AG09309 (cell line): ENCODE results near the gene FN3K.

Experiments used
- DNase-seq: peaks from one replicate; pipeline ENCODE4 v3.0.0-alpha.2; 2010; ENCODE audit warnings: low read depth
- H3K4me3 ChIP-seq: 2 replicates; pipeline ENCODE4 v1.5.1; 2011; ENCODE audit warnings: mild to moderate bottlenecking, low read depth, low read length, moderate library complexity; ENCODE audit not compliant: control insufficient read depth
- TF ChIP-seq, protein P1 (sequence below): IDR thresholded peaks from 2 replicates; pipeline ENCODE4 v1.5.1; 2011; ENCODE audit warnings: mild to moderate bottlenecking, low read depth, low read length, inconsistent platforms; ENCODE audit not compliant: insufficient read depth, control insufficient read depth; ENCODE audit errors: missing control alignments

FN3K gene

DNA sequence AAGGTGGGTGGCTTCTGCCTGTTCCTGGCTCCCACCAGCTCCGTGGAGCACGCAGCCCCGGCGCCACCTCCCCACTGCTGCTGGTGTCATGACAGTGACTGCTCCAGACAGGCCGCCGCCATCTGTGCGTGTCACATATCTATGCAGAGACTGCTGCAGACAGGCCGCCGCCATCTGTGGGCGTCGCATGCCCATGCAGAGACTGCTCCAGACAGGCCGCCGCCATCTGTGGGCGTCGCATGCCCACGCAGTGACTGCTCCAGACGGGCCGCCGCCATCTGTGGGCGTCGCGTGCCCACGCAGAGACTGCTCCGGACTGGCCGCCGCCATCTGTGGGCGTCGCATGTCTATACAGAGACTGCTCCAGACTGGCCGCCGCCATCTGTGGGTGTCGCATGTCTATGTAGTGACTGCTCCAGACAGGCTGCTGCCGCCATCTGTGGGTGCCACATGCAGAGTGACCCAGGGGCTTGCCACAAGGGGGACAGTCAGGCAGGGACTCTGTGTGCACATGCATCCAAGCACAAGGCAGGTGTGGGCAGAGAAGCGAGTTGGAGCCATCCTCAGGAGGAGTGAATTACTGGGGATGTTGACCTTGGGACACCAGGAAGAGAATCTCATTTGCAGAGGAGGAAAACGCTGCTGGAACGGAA, 22.2 kb upstream of the FN3K start:
- no peak for DNase-seq
- no peak overlapping the region for H3K4me3 ChIP-seq
- TF ChIP-seq, protein P1, sequence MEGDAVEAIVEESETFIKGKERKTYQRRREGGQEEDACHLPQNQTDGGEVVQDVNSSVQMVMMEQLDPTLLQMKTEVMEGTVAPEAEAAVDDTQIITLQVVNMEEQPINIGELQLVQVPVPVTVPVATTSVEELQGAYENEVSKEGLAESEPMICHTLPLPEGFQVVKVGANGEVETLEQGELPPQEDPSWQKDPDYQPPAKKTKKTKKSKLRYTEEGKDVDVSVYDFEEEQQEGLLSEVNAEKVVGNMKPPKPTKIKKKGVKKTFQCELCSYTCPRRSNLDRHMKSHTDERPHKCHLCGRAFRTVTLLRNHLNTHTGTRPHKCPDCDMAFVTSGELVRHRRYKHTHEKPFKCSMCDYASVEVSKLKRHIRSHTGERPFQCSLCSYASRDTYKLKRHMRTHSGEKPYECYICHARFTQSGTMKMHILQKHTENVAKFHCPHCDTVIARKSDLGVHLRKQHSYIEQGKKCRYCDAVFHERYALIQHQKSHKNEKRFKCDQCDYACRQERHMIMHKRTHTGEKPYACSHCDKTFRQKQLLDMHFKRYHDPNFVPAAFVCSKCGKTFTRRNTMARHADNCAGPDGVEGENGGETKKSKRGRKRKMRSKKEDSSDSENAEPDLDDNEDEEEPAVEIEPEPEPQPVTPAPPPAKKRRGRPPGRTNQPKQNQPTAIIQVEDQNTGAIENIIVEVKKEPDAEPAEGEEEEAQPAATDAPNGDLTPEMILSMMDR: no peak

DNA sequence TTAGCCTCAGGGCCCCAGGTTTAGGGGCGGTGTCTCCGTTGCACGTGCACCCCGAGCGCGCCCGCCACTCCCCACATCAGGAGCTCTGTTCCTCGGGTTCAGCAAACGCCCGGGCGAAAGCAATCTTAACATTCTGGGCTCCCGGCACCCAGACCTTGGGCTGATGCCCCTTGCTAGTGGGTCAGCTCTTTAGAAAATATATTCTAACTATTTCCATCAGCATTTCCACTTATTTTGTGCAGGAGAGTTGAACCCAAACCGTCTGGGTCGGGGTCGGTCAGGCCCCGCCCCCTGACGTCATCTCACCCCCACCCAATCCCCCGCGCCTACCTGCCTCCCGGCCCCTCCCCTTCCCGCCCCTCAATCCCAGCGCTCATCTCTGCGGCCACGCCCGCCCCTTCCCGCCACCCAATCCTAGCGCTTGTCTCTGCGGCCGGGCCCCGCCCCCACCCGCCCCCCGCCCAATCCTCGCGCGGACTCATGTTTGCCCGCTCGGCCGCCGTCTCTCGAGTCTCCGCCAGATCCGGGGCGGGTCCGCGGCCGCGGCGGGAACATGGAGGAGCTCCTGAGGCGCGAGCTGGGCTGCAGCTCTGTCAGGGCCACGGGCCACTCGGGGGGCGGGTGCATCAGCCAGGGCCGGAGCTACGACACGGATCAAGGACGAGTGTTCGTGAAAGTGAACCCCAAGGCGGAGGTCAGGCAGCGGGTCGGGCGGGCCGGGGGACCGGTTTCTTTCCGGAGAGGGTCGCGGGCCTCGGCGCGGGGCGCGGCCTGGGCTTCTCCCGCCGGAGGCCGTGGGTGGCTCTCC, 19.0 kb upstream of the FN3K start, which contains the start of gene FN3KRP:
Gene FN3KRP, plus strand, starts transcription at position 504 of the 808 bp plus-strand sequence. Its CDS starts 50 bp downstream, at position 554.
- TF ChIP-seq, protein P1: no peak
- peak within 1 kb of the TSS; percentile 55 for H3K4me3 ChIP-seq
- peak; percentile 38 for DNase-seq

DNA sequence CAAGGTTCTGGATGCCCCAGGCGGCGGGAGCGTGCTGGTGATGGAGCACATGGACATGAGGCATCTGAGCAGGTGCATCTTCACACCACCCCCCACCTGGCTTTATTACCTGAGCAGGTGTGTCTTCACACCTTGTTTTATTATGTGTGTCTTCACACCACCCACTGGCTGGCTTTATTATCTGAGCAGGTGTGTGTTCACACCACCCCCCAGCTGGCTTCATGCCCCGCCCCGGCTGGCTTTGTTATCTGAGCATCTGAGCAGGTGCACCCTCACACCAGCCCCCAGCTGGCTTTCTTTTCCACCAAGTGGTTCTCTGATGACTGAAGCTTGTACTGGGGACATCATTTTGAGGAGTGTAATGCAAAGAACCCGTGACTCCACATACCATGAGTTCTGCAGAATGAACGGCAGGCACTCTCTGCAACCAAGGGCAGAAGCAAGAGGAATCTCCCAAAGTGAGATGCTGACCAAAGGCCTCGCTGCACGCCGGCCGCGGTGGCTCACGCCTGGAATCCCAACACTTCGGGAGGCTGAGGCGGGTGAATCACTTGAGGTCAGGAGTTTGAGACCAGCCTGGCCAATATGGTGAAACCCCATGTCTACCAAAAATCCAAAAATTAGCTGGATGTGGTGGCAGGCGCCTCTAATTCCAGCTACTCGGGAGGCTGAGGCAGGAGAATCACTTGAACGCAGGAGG, 16.3 kb upstream of the FN3K start:
- TF ChIP-seq, protein P1: no peak
- no peak overlapping the region for H3K4me3 ChIP-seq
- DNase-seq: no peak

DNA sequence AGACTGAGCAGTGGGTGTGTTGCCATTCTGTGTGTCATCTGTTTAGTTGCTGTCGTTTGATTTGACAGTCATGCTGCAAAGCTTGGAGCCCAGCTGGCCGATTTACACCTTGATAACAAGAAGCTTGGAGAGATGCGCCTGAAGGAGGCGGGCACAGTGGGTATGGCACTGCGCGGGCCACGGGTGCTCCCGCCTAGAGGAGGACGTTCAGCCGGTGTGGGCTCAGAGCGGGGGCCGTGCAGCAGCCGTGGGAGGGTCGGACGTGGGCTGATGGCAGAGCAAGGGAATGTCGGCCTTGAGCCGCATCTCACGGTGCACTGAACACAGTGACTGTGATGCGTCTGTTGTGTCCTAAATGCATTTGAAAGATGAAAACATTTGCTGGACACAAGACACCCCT, 15.2 kb upstream of the FN3K start:
- H3K4me3 ChIP-seq: no peak overlapping the region
- TF ChIP-seq, protein P1: no peak
- DNase-seq: no peak

DNA sequence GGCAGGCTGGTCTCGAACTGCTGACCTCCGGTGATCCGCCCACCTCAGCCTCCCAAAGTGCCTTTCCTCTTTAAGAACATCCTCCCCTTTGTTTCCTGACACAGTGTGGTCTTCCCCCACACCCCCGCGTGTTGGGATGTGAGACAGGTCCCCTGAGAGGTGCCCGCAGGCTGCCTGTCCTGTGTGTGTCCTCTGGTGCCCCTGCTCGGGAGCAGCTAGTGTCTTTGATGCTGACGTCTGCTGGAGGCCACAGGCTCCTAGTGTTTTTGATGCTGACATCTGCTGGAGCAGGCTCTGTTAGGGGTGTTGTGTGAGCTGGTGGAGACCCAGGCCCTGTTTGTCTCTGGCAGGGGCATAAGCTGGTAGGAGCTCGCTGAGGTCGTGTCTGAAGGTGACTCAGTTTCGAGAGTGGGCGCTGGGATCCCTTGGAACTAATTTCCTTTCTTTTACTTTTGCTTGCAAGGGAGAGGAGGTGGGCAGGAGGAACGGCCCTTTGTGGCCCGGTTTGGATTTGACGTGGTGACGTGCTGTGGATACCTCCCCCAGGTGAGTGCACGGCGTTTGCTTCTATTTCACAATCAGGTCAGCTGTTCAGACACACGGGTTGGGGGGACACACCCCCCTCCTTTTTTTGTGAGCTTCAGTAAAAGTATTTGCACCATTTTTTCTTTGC, 12.9 kb upstream of the FN3K start:
- no peak for DNase-seq
- H3K4me3 ChIP-seq: no peak overlapping the region
- TF ChIP-seq, protein P1: no peak

DNA sequence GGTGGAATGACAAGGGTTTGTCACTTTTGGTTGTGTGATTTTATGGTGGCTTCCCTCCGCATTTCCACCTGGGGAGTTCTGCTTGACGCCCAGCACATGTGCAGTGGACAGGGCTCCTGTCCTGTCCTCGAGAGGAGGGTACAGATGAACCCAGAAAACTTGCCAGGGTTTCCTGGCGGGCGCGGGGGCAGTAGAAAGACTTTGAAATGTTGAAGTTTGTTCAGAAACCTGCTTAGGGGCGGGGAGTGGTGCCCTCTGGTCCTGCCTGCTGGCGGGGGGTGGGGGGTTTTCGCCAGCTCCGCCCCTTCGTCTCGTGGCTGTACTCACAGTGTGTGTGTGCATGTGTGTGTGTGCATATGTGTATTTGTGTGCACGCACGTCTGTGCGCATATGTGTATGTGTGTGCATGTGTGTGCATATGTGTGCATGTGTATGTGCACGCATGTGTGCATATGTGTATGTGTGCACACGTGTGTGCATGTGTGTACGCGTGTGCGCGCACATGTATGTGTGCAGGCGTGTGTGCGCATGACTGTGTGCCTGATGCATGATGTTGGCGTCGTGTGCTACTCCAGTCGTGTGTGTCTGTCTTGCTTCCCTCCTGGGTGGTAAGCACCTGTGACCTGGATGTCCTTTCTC, 12.1 kb upstream of the FN3K start:
- no peak overlapping the region for H3K4me3 ChIP-seq
- no peak for DNase-seq
- TF ChIP-seq, protein P1: no peak
